Large intestine (tissue), 3 donors: ENCODE results near the gene ADGRB2. TPM values are rescaled to one million over a fixed set of nuclear protein-coding genes. Genes with fewer than 3 reads are reported as not detected.

Source experiments
- DNase-seq, 2 donors: peaks; one replicate each; pipeline versions ENCODE4 v3.0.0 to v3.0.0-alpha.2; 2013
- H3K27ac ChIP-seq: one replicate; pipeline ENCODE4 v1.5.1; 2013; ENCODE audit warnings: low read length
- H3K27me3 ChIP-seq: 2 replicates; pipeline ENCODE4 v1.6.1; 2013; ENCODE audit warnings: low read length; ENCODE audit not compliant: control insufficient read depth, insufficient read depth
- H3K36me3 ChIP-seq: 2 replicates; pipeline ENCODE4 v1.6.1; 2013; ENCODE audit warnings: low read length; ENCODE audit not compliant: control insufficient read depth, insufficient read depth
- H3K4me1 ChIP-seq: one replicate; pipeline ENCODE4 v1.6.1; 2013; ENCODE audit warnings: low read length; ENCODE audit not compliant: control insufficient read depth, insufficient read depth
- H3K4me3 ChIP-seq: one replicate; pipeline ENCODE4 v1.5.1; 2013; ENCODE audit warnings: low read length
- H3K9me3 ChIP-seq: one replicate; pipeline ENCODE4 v1.6.1; 2013; ENCODE audit warnings: mild to moderate bottlenecking, low read depth, low read length, moderate library complexity; ENCODE audit not compliant: control insufficient read depth
- WGBS: methylation state at CpG from one replicate; pipeline ENCODE4 v1.1.5; 2013; ENCODE audit warnings: low lambda C conversion rate; ENCODE audit not compliant: insufficient coverage; 5-methylcytosine and 5-hydroxymethylcytosine counted together
- polyA plus RNA-seq: library from polyadenylated mRNA; unstranded; fragments of 120-200 nt; gene quantifications from one replicate; pipeline ENCODE4 v1.2.1, GENCODE V29; 2013

Gene ADGRB2
- polyA plus RNA-seq, 1 donor = 56.1 TPM

DNA sequence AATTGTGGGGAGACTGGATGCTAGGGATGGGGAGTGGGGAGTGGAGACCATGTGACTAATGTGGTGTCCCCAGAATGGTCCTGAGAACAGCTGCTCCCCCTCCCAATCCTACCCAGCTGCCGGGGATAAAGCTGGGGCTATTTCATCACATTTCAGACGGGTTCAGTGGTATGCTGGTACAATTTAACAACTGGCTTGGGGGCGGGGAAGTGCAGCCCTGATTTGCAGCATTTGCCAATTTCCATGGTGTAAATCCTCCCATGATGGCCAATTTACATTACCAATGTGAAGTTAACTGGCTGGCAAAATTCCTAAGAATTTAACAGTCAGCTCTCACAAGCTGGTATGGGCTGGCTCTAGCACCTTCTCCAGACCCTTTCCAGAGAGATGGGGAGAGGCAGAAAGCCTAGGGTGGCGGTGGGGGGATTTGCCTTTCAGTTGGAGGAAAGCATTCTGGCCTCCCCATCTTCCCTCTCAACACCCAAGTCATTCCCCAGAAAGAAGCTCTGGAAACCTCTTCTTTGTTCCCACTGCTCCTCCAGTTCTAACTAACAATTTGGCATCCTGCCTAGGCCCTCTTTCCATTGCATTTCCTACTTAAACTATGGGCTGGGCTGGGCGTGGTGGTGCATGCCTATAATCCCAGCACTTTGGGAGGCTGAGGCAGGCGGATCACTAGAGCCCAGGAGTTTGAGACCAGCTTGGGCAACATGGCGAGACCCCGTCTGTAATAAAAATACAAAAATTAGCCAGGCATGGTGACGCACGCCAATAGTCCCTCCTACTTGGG is 11.3 kb upstream of the ADGRB2 start:
- DNase-seq = no peak
- no peak overlapping the region for H3K27ac ChIP-seq
- WGBS = no CpG with 5 or more reads among the region's 10 CpGs
- H3K36me3 ChIP-seq = no peaks in the 10 kb centered on the region
- no peak overlapping the region for H3K4me3 ChIP-seq
- peaks cover 55% of the 10 kb centered on the region for H3K27me3 ChIP-seq
- peaks cover 13% of the 10 kb centered on the region for H3K4me1 ChIP-seq
- peaks cover 10% of the 10 kb centered on the region for H3K9me3 ChIP-seq

DNA sequence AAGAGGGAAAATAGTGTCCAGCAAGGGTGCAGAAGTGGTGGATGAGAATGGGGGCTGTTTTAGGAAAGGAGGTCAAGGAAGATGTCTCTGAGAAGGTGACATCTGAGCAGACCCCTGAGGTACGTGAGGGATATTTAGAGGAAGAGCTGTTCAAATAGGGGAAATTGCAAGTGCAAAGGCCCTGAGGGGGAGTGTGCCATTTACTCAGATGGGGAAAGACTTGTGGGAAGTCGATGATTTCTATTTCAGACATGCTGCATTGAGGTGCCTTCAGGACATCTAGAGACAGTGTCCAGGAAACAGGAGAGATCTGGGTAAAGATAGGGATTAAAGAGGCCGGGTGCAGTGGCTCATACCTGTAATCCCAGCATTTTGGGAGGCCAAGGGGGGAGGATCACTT is 10.4 kb upstream of the ADGRB2 start:
- Histone ChIP-seq H3K9me3 (peaks cover 10% of the 10 kb centered on the region), H3K4me1 (peaks cover 18% of the 10 kb centered on the region), H3K36me3 (no peaks in the 10 kb centered on the region), H3K27me3 (peaks cover 55% of the 10 kb centered on the region), H3K4me3 (no peak overlapping the region), H3K27ac (no peak overlapping the region)
- DNase-seq = no peak
- 100% methylated on average over 1 of the region's 3 CpGs for WGBS

DNA sequence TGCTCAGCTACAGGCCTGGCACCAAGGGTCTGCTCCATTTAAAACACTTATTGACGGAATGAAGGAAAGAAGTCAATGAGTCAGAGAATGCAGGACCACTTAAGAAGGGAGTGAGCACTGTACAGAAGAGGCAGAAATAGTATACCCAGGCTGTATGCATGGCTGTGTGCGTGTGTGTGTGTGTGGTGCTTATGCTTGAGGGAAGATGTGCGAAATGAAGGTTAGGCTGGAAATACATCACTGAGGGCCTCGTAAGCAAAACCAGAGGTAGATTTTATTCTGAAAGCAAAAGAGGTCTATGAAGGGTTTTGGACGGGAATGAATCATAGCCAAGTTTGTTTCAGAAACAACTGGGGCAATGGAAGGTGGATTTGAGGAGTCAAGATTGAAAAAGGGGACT is 9.7 kb upstream of the ADGRB2 start:
- peaks cover 55% of the 10 kb centered on the region for H3K27me3 ChIP-seq

DNA sequence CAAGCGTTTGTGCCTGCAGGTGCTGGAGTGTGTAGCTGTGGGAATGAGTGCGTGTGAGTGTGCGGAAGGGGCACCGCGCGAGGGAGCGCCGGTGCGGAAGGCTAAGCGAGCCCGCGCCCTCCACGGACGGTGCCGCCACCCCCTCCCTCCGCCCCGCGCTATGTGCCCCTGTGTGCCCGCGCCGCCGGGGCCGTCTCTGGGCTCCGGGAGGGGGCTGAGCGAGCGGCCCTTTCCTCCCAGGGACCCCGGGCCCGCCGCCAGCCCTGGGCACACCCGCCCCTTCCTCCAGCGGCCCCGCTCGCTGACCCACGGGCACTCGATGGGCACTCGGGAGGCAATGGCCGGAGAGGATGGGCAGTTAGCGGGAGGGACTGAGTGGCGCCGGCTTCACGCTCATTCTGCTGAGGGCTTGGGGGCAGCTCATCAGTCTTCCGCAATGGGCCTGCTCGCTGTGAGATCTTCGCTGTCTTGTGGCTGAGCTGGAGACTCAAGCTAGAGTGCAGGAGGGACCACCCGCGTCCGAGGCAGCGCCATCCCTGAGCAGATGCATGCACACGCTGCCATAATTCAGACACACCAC is 8.6 kb upstream of the ADGRB2 start:
- Histone ChIP-seq H3K36me3 (no peaks in the 10 kb centered on the region), H3K4me1 (peaks cover 32% of the 10 kb centered on the region), H3K4me3 (peak overlapping the region; percentile 29), H3K27ac (no peak overlapping the region), H3K27me3 (peaks cover 53% of the 10 kb centered on the region), H3K9me3 (peaks cover 10% of the 10 kb centered on the region)
- no peak for DNase-seq
- WGBS = no CpG with 5 or more reads among the region's 49 CpGs

More for the DNA sequence above, 9.7 kb upstream of the ADGRB2 start:
- Histone ChIP-seq H3K9me3 (peaks cover 10% of the 10 kb centered on the region), H3K4me3 (no peak overlapping the region), H3K36me3 (no peaks in the 10 kb centered on the region), H3K4me1 (peaks cover 23% of the 10 kb centered on the region), H3K27ac (no peak overlapping the region)
- DNase-seq = no peak
- WGBS = no CpG with 5 or more reads among the region's 5 CpGs

DNA sequence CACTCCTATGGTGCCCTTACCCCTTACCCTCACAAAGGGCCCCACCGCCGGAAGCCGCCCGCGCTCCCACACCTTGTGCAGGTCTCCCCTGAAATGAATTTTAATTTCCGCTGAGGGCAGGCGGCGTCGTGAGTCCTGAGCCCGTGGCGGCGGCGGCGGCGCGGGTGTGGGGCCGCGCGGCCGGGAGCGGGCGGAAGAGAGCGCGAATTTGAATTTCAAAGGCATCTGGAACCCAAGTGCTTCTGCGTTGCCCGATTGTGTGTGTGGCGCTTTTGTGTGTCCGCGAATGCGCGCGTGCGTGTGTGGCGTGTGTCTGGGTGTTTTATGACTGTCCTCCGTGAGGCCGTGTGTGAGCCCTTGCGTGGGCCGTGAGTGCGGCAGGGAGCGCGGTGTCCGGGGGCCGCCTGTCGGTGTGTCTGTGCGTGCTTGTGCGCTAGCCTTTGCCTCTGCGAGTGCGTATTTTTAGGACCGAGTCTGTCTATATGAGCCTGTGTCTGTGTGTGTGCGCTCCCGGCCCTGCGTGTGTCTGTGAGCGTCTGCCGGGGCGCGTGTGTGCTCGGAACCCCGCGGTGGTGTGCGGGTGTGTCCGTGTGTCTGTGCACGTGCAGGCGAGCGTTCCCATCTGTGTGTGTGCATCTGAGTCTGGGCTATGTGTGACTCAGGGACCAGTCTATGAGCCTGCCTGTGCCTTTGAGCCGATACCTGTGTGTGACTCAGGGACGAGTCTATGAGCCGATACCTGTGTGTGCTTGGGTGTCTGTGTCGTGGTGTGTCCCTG is 7.9 kb upstream of the ADGRB2 start:
- no CpG with 5 or more reads among the region's 68 CpGs for WGBS
- peaks cover 53% of the 10 kb centered on the region for H3K27me3 ChIP-seq
- no peak overlapping the region for H3K27ac ChIP-seq
- DNase-seq = peak in 1 of 2 donors; percentile 80
- H3K4me1 ChIP-seq = peaks cover 32% of the 10 kb centered on the region
- H3K9me3 ChIP-seq = peaks cover 10% of the 10 kb centered on the region
- no peaks in the 10 kb centered on the region for H3K36me3 ChIP-seq
- H3K4me3 ChIP-seq = peak overlapping the region; percentile 29

DNA sequence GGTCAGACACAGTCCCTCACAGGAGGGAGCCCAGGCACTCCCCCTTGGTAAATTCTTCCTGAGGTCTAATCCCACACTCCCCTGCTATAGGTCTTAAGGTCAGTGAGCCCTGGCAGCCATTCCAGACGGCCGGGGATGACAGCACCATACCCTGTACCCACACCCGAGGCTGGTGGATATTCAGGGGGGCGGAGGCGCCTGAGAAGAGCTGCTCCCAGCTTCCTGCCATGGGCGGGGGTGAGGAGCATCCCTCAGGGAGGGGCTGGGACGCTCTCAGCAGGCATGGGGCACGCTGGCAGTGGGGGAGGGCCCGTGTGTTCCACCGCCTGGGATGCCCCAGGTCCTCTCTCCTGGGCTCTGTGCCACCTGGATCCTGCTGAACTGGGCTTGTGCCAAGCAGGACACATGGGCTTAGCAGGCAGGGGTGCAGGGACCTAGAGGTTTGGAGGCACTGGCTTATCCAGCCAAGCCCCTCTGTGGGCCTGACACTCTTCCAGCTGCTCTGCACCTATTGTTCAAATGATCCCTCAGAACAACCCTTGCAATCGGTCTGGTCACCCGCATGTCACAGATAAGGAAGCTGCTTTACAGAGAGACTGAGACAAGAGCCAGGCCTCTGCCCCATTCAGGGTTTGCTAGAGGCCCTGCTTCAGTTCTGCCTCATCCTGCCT is 5.7 kb upstream of the ADGRB2 start:
- no CpG with 5 or more reads among the region's 12 CpGs for WGBS
- DNase-seq = no peak
- Histone ChIP-seq H3K27me3 (peaks cover 40% of the 10 kb centered on the region), H3K9me3 (peaks cover 10% of the 10 kb centered on the region), H3K36me3 (no peaks in the 10 kb centered on the region), H3K4me3 (no peak overlapping the region), H3K4me1 (peaks cover 34% of the 10 kb centered on the region), H3K27ac (no peak overlapping the region)

DNA sequence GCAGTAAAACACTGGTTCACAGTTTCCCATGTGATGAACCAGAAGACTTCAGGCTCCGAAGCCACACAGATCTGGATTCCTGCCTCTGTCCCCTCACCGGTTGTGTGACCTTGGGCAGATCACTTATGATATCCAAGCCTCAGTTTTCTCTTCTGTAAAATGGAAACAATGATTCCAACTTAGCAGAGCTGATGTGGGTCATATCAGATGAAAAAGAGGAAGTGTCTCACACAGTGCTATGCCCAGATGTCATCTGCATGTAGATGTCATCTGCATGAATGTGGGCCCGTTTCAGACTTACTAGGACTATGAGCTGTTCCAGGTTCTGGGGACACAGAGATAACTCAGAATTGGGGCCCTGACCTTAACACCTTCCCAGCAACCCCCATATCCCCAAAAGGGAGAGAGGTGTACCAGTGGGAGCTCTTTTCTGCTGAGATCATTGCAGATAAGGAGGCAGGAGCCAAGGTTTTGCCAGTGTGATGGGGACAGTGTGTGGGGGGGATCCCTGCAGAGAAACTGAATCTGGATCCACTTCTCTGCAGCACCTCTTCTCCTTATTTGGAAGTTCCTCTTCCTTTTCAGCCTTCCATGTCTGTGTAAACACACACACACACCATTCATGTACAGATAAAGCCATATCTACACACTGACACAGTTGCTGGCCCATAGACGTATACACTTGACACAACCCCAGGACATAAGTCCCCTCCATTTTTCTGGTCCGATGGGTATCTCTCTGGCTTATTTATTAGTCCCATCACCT is 5.0 kb upstream of the ADGRB2 start:
- no peak overlapping the region for H3K4me3 ChIP-seq
- H3K27ac ChIP-seq = no peak overlapping the region
- H3K4me1 ChIP-seq = peaks cover 39% of the 10 kb centered on the region
- no peak for DNase-seq
- H3K27me3 ChIP-seq = peaks cover 39% of the 10 kb centered on the region
- peaks cover 10% of the 10 kb centered on the region for H3K9me3 ChIP-seq
- H3K36me3 ChIP-seq = no peaks in the 10 kb centered on the region
- WGBS = no CpG with 5 or more reads among the region's 5 CpGs

DNA sequence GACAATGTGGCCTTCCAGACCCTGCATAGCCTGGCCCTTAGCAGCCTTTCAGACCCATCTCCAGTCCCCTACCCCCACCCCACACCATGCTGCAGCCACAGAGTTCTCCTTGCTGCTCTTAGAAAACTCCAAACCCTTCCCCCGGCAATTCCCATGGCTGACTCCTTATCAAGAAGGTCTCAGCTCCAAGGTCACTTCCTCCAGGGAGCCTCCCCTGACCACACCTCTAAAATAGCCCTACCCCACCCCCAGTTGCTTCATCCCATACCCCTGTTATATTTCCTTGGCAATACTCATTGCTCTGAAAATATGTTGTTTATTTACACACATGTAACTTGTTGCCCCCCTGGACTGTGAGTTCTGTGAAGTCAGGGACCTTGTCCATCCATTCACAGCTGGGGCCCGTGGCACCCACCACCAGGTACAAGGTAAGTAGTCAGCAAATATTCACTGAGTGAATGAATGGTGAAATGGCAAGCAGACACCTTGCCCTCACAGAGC is 4.3 kb upstream of the ADGRB2 start:
- Histone ChIP-seq H3K27ac (no peak overlapping the region), H3K9me3 (peaks cover 10% of the 10 kb centered on the region), H3K4me1 (peaks cover 40% of the 10 kb centered on the region), H3K4me3 (no peak overlapping the region), H3K27me3 (peaks cover 35% of the 10 kb centered on the region), H3K36me3 (no peaks in the 10 kb centered on the region)
- WGBS = no CpG with 5 or more reads among the region's 2 CpGs
- DNase-seq = peak in 1 of 2 donors; percentile 65

DNA sequence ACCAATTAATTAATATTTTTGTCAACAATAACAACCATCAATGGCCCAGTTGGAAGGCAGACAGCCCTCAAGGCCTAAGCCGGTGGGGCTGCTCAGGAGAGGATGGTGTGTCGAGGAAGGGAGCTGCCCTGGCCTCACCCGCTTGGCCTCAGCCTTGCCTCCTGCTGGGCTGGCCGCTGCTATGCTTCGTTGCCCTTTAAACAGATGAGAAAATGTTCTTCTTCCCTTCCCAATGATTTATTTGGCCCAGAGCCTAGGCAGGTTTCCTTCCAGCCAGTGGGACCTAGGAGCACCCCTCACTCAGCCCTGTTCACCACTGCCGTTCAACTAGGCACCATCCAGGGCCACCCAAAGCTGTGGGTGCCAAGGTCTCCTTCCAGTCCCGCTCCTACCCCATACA is 3.1 kb upstream of the ADGRB2 start:
- peaks cover 41% of the 10 kb centered on the region for H3K4me1 ChIP-seq
- no peaks in the 10 kb centered on the region for H3K36me3 ChIP-seq
- H3K27me3 ChIP-seq = peaks cover 33% of the 10 kb centered on the region

More for the DNA sequence above, 3.1 kb upstream of the ADGRB2 start:
- no peak for DNase-seq
- no peak overlapping the region for H3K27ac ChIP-seq
- H3K9me3 ChIP-seq = peaks cover 3% of the 10 kb centered on the region
- no peak overlapping the region for H3K4me3 ChIP-seq
- WGBS = no CpG with 5 or more reads among the region's 7 CpGs
